HL-60 (cell line): ENCODE measurements around the gene TMED8.

Experiments used
- CTCF ChIP-seq: IDR thresholded peaks from one replicate; pipeline ENCODE4 v1.5.1; 2011; ENCODE audit warnings: low read length, control low read depth, inconsistent platforms; ENCODE audit not compliant: insufficient read depth
- GABPA ChIP-seq: IDR thresholded peaks from 2 replicates; pipeline ENCODE4 v1.6.1; 2012; ENCODE audit warnings: low read depth
- POLR2AphosphoS5 ChIP-seq: IDR thresholded peaks from 2 replicates; pipeline ENCODE4 v1.6.1; 2012; ENCODE audit warnings: low read depth
- REST ChIP-seq: IDR thresholded peaks from 2 replicates; pipeline ENCODE4 v1.6.1; 2012; ENCODE audit warnings: low read depth; ENCODE audit not compliant: insufficient replicate concordance

- TF ChIP-seq CTCF (no peak), POLR2AphosphoS5 (no peak), REST (no peak), GABPA (no peak)
These were observed 41.3 kb downstream of the TMED8 start for GRCh38 chr14:77335576-77335975.
